GM12801 (cell line): ENCODE results near the gene ATG13.

Source experiments
- TF ChIP-seq, protein P1 (sequence below): IDR thresholded peaks from one replicate; pipeline ENCODE4 v1.5.1; 2011; ENCODE audit warnings: control low read depth; ENCODE audit not compliant: insufficient read length; ENCODE audit errors: extremely low read depth

Gene ATG13

DNA sequence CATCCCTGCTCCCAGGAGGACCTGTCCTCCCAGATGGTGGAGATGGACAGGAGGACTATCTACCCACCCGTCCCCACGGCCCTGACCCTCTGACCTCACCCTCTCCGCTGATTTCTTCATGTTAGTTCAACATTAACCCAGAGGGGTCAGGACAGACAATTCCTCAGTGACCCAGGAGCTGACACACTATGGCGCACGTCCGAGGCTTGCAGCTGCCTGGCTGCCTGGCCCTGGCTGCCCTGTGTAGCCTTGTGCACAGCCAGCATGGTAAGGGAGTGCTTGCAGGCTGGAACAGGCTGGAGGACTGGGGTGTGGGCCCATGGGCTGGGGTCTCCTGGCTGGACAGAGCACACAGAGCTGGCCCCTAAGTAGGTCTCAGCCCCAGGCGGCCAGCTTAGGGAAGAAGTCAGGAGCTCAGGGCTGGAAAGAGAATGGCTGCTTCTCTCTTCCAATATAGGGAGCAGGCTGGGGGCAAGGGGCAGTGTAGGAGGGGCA, 101.7 kb downstream of the ATG13 start, which contains the start of gene F2:
F2 (plus strand) TSS at position 166 of the 495 bp plus-strand sequence; CDS start at position 189, 23 bp downstream.
- TF ChIP-seq, protein P1, sequence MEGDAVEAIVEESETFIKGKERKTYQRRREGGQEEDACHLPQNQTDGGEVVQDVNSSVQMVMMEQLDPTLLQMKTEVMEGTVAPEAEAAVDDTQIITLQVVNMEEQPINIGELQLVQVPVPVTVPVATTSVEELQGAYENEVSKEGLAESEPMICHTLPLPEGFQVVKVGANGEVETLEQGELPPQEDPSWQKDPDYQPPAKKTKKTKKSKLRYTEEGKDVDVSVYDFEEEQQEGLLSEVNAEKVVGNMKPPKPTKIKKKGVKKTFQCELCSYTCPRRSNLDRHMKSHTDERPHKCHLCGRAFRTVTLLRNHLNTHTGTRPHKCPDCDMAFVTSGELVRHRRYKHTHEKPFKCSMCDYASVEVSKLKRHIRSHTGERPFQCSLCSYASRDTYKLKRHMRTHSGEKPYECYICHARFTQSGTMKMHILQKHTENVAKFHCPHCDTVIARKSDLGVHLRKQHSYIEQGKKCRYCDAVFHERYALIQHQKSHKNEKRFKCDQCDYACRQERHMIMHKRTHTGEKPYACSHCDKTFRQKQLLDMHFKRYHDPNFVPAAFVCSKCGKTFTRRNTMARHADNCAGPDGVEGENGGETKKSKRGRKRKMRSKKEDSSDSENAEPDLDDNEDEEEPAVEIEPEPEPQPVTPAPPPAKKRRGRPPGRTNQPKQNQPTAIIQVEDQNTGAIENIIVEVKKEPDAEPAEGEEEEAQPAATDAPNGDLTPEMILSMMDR = no peak

DNA sequence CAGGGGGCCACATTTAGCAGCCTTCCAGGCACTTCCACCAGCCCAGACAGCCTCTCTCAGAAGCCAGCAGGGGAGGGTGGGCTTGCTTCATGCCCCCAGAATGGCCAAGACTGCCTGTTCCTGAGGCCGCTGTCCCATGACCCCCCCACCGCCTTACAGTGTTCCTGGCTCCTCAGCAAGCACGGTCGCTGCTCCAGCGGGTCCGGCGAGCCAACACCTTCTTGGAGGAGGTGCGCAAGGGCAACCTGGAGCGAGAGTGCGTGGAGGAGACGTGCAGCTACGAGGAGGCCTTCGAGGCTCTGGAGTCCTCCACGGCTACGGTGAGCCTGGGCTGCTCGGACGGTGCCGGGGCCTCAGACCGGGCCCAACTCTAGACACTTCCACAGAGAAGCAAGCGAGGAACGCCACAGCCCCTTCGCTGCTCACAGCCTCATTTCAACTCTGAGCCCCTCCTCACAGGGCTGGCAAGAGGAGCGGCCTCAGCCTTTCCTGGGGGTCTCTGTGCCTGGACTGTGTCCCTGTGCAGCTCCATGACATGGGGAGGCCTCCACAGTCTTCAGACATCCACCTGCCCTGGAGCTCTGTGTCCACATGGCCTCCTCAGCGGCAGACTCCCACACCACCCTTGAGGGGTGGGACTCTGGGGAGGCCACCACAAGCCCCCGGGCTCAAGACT, 102.3 kb downstream of the ATG13 start:
- TF ChIP-seq, protein P1 = no peak

DNA sequence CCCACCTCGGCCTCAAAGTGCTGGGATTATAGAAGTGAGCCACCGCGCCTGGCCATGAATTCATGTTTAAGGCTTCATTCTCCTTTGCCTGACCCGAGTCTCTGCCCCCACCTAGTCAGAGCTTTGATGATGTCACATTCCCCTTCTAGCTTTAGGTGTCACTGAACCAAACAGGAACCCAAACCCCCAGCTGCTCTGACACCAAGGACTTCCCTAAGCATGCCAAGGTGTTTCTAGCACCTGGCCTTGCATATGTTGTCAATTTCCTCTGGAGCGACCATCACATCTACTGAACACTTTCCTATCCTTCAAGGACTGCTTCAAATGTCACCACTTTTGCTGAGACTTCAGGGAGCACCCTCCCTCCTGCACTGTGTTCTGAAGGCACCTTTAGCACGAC, 103.9 kb downstream of the ATG13 start:
- TF ChIP-seq, protein P1 = no peak

DNA sequence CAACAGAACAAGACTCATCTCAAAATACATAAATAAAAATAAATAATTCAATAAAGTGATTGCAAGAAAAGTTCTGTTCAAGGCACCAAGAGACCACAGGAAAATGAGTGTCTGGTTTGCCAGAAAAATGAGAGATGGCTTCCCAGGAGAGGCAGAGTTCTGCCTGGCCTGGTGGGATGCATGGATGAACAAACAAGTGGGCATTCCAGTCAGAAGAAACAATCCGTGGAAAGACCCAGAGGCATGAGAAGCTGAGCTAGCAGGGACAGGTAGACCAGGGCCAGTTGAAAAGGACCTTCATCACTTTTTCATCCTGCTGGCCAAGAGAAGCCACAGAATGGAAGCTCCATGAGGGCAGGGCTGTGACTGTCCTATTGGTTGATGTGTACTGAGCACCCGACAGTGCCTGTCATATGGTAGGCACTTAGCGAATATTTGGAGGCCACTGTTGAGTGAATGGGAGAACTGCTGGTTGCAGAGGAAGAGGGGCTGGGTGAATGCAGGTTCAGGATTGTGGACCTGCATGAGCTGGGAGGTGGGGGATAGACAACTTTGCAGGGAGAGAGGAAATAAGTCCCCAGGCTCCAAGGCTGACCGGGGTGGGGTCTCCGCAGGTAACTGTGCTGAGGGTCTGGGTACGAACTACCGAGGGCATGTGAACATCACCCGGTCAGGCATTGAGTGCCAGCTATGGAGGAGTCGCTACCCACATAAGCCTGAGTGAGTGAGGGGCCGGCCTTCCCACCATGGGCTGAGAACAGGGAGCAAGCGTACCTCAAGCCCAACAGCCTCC, 105.4 kb downstream of the ATG13 start:
- TF ChIP-seq, protein P1 = no peak

DNA sequence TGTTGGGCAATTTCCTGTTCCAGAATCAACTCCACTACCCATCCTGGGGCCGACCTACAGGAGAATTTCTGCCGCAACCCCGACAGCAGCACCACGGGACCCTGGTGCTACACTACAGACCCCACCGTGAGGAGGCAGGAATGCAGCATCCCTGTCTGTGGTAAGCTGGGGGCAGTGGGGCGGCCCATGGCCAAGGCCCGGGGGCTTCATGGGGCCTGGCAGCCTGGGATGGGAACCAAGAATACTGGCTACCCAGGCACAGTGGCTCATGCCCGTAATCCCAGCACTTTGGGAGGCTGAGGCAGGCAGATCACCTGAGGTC, 106.0 kb downstream of the ATG13 start:
- TF ChIP-seq, protein P1 = no peak

DNA sequence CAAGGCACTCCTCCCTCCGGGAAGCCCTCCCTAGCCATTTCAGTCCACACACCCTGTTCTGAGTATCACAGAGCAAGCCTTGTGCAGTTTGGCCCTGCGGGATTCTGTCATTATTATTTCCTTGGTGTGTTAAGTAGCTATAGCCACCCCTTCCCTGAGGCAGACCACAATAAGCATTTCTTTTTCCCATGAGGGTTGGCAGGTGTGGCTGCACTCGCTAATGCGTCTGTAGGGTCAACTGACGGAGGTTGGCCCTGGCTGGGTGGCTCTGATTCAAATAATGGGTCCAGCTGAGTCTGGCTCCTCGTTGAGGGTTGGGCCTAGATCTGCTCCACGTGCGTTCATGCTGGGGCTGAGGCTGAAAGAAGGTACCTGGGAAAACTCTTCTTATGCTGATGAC, 106.7 kb downstream of the ATG13 start:
- TF ChIP-seq, protein P1 = no peak
